Panc1 (cell line): ENCODE data around the gene SMC6. TPM values are rescaled to one million over a fixed set of nuclear protein-coding genes. Genes with fewer than 3 reads are reported as not detected.

Source experiments
- ATAC-seq: fragments of 200-7000 bp; cut with Tn5 transposase; 2 replicates; pipeline ENCODE4 v1.9.1; 2020; ENCODE audit warnings: mild to moderate bottlenecking, moderate library complexity
- BruUV-seq: library from RNA; stranded (reverse); fragments of 400-500 nt; replicated peaks from 2 replicates; lab custom pipeline; 2021; lab: Mats Ljungman, UMichigan
- CTCF ChIA-PET: fragments of 300-600 bp; sonication (Branson Sonifier 250); formaldehyde crosslinking; loops from one replicate; lab custom pipeline; 2022; ENCODE audit warnings: antibody characterized with exemption; lab: Charles Lee
- POLR2A ChIA-PET: fragments of 300-600 bp; sonication (Branson Sonifier 250); formaldehyde crosslinking; loops from one replicate; lab custom pipeline; 2022; ENCODE audit warnings: antibody characterized with exemption; lab: Charles Lee
- DNase-seq: peaks from one replicate; pipeline ENCODE4 v3.0.0-alpha.2; 2010; ENCODE audit warnings: low read depth, low spot score
- H3K27ac ChIP-seq: 2 replicates; pipeline ENCODE4 v1.5.1; 2011; ENCODE audit warnings: mild to moderate bottlenecking, low read length, inconsistent platforms
- H3K27me3 ChIP-seq: fragments of 200-500 bp; sonication (Bioruptor generic); 2 replicates; pipeline ENCODE4 v1.6.0; 2014; ENCODE audit warnings: low read length, inconsistent platforms; ENCODE audit not compliant: control insufficient read depth, insufficient read depth
- H3K36me3 ChIP-seq: fragments of 200-500 bp; sonication (Bioruptor generic); 2 replicates; pipeline ENCODE4 v1.5.1; 2014; ENCODE audit warnings: inconsistent platforms, mild to moderate bottlenecking, low read length, moderate library complexity; ENCODE audit not compliant: control insufficient read depth, insufficient read depth
- H3K4me1 ChIP-seq: 2 replicates; pipeline ENCODE4 v1.5.1; 2011; ENCODE audit warnings: inconsistent platforms, mild to moderate bottlenecking, low read length, moderate library complexity; ENCODE audit not compliant: control insufficient read depth, insufficient read depth
- H3K4me3 ChIP-seq, 2 experiments: 2 replicates each; pipeline ENCODE4 v1.5.1; 2011 to 2012; ENCODE audit warnings: low read depth in 2 of 2, low read length in 2 of 2, mild to moderate bottlenecking in 2 of 2, inconsistent platforms in 1 of 2, moderate library complexity in 1 of 2
- H3K9me3 ChIP-seq: fragments of 200-500 bp; sonication (Bioruptor generic); 2 replicates; pipeline ENCODE4 v1.5.1; 2014; ENCODE audit warnings: low read depth, mild to moderate bottlenecking, inconsistent platforms, low read length, moderate library complexity; ENCODE audit not compliant: control insufficient read depth, insufficient read depth
- POLR2AphosphoS5 ChIP-seq: IDR thresholded peaks from 2 replicates; pipeline ENCODE4 v1.6.1; 2012; ENCODE audit warnings: mild to moderate bottlenecking, low read depth, low read length, moderate library complexity
- SIN3A ChIP-seq: IDR thresholded peaks from 2 replicates; pipeline ENCODE4 v1.6.1; 2012; ENCODE audit warnings: low read depth, mild to moderate bottlenecking, low read length, moderate library complexity, borderline replicate concordance; ENCODE audit not compliant: insufficient read depth
- TCF7L2 ChIP-seq: IDR thresholded peaks from 2 replicates; pipeline ENCODE4 v1.6.1; 2011; ENCODE audit warnings: mild to moderate bottlenecking, low read depth, low read length, inconsistent platforms
- in situ Hi-C: cut with HindIII; loops from 2 replicates; pipeline ENCODE4 v1.10.0; 2016; ENCODE audit warnings: low sequenced_read_pairs, low pct_unique_long_range_greater_than_20kb
- intact Hi-C: fragments of 100-400 bp; cut with micrococcal nuclease; formaldehyde crosslinking; loops from one replicate; pipeline ENCODE4 v1.10.0; 2022; ENCODE audit not compliant: unreplicated experiment
- total RNA-seq: library from RNA; stranded (reverse); gene quantifications from one replicate; pipeline ENCODE4 v1.2.1, GENCODE V29; 2021; ENCODE audit not compliant: unreplicated experiment
- TF ChIP-seq, protein P1 (sequence below): fragments of 450-650 bp; IDR thresholded peaks from 2 replicates; pipeline ENCODE4 v1.5.1; 2017; ENCODE audit warnings: mild to moderate bottlenecking
- TF ChIP-seq, protein P2 (sequence below), 2 experiments: IDR thresholded peaks; 2 replicates each; pipeline ENCODE4 v1.6.1; 2011 to 2012; ENCODE audit warnings: low read depth in 2 of 2, control low read depth in 1 of 2, low read length in 1 of 2, mild to moderate bottlenecking in 1 of 2, moderate library complexity in 1 of 2; ENCODE audit not compliant: insufficient read depth in 1 of 2

SMC6 gene
- total RNA-seq, 1 experiment from 2014 or later = 43.8 TPM

DNA sequence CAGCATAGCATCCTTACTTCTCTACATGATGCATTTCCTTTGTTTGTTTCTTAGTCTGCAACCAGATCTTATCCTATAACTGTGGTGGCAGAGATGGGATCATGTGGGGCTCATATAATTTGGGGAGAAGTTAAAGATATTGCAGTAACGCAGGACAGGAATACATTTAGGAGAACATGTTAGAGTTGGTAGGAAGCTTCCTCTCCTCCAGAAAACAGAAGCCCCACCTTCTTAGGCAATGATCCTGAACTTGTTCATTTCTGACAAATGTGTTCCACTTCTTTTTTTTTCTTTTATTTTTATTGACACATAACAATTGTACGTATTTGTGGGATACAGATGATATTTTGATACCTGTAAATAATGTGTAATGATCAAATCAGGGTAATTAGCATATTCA is 113.2 kb downstream of the SMC6 start:
- POLR2A ChIA-PET = no interaction called here
- Histone ChIP-seq H3K27ac (no peak overlapping the region), H3K9me3 (no peaks in the 10 kb centered on the region), H3K4me3 (no peak overlapping the region), H3K4me1 (peaks cover 3% of the 10 kb centered on the region), H3K36me3 (no peaks in the 10 kb centered on the region), H3K27me3 (no peaks in the 10 kb centered on the region)
- TF ChIP-seq POLR2AphosphoS5 (no peak), TCF7L2 (no peak), SIN3A (no peak)
- TF ChIP-seq, protein P1, sequence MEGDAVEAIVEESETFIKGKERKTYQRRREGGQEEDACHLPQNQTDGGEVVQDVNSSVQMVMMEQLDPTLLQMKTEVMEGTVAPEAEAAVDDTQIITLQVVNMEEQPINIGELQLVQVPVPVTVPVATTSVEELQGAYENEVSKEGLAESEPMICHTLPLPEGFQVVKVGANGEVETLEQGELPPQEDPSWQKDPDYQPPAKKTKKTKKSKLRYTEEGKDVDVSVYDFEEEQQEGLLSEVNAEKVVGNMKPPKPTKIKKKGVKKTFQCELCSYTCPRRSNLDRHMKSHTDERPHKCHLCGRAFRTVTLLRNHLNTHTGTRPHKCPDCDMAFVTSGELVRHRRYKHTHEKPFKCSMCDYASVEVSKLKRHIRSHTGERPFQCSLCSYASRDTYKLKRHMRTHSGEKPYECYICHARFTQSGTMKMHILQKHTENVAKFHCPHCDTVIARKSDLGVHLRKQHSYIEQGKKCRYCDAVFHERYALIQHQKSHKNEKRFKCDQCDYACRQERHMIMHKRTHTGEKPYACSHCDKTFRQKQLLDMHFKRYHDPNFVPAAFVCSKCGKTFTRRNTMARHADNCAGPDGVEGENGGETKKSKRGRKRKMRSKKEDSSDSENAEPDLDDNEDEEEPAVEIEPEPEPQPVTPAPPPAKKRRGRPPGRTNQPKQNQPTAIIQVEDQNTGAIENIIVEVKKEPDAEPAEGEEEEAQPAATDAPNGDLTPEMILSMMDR = no peak
- TF ChIP-seq, protein P2, sequence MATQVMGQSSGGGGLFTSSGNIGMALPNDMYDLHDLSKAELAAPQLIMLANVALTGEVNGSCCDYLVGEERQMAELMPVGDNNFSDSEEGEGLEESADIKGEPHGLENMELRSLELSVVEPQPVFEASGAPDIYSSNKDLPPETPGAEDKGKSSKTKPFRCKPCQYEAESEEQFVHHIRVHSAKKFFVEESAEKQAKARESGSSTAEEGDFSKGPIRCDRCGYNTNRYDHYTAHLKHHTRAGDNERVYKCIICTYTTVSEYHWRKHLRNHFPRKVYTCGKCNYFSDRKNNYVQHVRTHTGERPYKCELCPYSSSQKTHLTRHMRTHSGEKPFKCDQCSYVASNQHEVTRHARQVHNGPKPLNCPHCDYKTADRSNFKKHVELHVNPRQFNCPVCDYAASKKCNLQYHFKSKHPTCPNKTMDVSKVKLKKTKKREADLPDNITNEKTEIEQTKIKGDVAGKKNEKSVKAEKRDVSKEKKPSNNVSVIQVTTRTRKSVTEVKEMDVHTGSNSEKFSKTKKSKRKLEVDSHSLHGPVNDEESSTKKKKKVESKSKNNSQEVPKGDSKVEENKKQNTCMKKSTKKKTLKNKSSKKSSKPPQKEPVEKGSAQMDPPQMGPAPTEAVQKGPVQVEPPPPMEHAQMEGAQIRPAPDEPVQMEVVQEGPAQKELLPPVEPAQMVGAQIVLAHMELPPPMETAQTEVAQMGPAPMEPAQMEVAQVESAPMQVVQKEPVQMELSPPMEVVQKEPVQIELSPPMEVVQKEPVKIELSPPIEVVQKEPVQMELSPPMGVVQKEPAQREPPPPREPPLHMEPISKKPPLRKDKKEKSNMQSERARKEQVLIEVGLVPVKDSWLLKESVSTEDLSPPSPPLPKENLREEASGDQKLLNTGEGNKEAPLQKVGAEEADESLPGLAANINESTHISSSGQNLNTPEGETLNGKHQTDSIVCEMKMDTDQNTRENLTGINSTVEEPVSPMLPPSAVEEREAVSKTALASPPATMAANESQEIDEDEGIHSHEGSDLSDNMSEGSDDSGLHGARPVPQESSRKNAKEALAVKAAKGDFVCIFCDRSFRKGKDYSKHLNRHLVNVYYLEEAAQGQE (IDR thresholded peaks at IDR 0.05; ENCODE audit: insufficient read depth in 1 of 2, low read depth in 2 of 2, low read length in 1 of 2) = no peak
- intact Hi-C loops = no loop called here
- no TSS peak for BruUV-seq
- CTCF ChIA-PET = no interaction called here
- in situ Hi-C loops = no loop called here
- ATAC-seq (no peak), DNase-seq (no peak)

DNA sequence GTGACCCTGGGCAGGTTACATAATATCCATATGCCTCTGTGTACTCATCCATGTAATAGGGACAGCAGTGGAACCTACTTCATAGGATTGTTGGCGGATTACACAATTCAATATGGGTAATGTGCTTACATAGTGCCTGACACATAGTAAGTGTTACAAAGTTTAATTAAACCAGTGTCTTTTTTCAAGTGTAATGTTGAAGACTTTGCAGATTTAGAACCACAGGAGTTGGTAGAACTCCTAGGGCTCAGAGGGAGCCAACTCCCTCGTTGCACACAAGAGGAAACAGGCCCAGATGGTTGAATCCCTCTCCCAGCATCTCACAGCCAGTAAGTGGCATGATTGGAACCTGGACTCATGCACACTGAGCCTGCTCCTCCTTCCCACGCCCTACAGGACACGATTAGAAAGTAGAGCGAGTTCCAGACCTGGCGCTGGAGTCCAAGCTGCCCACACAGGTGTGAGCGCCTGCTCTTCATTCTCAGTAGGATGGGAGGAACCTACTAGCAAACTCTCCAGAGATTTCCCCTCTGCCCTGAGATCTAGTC is 115.3 kb downstream of the SMC6 start:
- DNase-seq (no peak), ATAC-seq (no peak)
- in situ Hi-C loops (no loop called here), intact Hi-C loops (no loop called here)
- ChIA-PET CTCF (no interaction called here), POLR2A (no interaction called here)
- BruUV-seq = no TSS peak
- no peaks in the 10 kb centered on the region for H3K9me3 ChIP-seq
- no peak overlapping the region for H3K4me3 ChIP-seq
- no peaks in the 10 kb centered on the region for H3K27me3 ChIP-seq
- no peak overlapping the region for H3K27ac ChIP-seq
- H3K4me1 ChIP-seq = peaks cover 1% of the 10 kb centered on the region
- no peaks in the 10 kb centered on the region for H3K36me3 ChIP-seq
- TF ChIP-seq POLR2AphosphoS5 = no peak
- TF ChIP-seq, protein P1 = no peak
- TF ChIP-seq, protein P2 (IDR thresholded peaks at IDR 0.05; ENCODE audit: insufficient read depth in 1 of 2, low read depth in 2 of 2, low read length in 1 of 2) = no peak
- TF ChIP-seq TCF7L2 = no peak
- no peak for TF ChIP-seq SIN3A
